ENCODE measurements around the gene FAM43B. TPM values are rescaled to one million over a fixed set of nuclear protein-coding genes. Genes with fewer than 3 reads are reported as not detected.

FAM43B gene
- total and polyA plus RNA-seq, 2 donors (not counting 1 experiment from before 2014, with no cell fraction given) = not detected

DNA sequence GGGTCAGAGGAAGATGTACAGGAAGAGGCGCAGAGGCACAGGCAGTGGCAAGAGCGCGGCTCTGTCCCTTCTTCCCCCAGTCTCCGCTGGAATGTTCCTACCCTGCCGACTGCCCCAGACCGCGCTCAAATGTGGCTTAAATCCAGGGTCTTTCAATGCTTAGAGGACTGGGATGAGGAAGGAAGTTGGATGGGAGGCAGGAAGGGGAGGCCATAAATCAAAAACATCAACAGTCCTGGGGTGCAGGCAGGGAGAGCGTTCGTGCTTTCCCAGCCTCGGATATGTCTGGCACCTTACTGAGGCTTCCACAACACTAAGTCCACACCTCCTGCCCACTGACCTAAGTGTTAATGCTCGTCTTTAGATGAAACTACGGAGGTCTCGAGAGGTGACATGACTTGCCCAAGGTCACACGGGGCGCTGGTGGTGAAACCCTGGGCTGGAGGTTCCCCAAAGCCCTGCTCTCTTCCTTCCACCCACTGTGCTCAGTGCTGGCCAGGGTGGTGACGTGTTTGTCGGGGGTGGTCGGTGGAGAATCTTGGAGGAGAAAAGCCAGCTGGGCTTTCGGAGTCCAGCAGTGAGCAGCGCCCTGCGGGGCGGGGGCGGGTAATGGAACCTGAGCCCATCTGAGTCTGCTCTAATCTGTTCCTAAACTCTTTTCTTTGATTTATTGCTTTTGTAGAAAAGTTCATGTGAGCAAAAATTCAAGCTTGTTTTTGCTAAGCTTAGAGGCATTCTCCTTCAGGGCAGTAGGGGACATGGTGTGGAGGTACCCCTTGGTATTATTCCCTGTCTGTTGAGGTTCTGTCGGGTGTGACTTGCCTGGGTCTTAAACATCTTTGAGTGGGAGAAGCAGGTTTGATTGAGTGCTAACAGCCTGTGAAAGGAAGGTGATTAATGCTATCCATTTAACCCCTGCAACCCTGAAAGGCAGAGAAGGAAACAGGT is 37.2 kb downstream of the FAM43B start:
- 20% methylated on average over 15 of the region's 24 CpGs for WGBS (ENCODE audit: insufficient coverage)
- H3K9me3 ChIP-seq (ENCODE audit: control extremely low read depth in 1 of 3, control insufficient read depth in 2 of 3, insufficient read depth in 1 of 3, low read length in 2 of 3) = peaks cover 0 to 10% (median 0%) of the 10 kb centered on the region in 3 donors
- H3K9ac ChIP-seq (ENCODE audit: low read length) = no peak overlapping the region
- peak overlapping the region in 1 of 5 experiments; percentile 65 for H3K4me3 ChIP-seq (ENCODE audit: control extremely low read depth in 1 of 5, extremely low read depth in 1 of 5, insufficient read depth in 1 of 5, low read depth in 2 of 5, low read length in 4 of 5)
- H3K4me3 Mint-ChIP-seq = no peak overlapping the region
- no peaks in the 10 kb centered on the region for H3K79me2 ChIP-seq (ENCODE audit: control insufficient read depth, insufficient read depth, low read length)
- intact Hi-C loops (cut with micrococcal nuclease) = no loop called here
- H3K4me1 Mint-ChIP-seq = no peaks in the 10 kb centered on the region
- no peak overlapping the region for H3K4me2 ChIP-seq (replicated peaks; ENCODE audit: low read depth, low read length, poor library complexity, severe bottlenecking)
- no peaks in the 10 kb centered on the region for H3K36me3 ChIP-seq (replicated peaks in 1 of 2; ENCODE audit: control extremely low read depth in 1 of 2, control insufficient read depth in 1 of 2, extremely low read depth in 1 of 2, insufficient read depth in 2 of 2, low read length in 1 of 2)
- H4K20me1 ChIP-seq (ENCODE audit: control insufficient read depth, insufficient read depth, low read length, poor library complexity, severe bottlenecking) = no peaks in the 10 kb centered on the region
- DNase-seq = no peak
- POLR2A ChIA-PET = no interaction called here
- H2AFZ ChIP-seq (ENCODE audit: insufficient read depth, low read depth, low read length, poor library complexity, severe bottlenecking) = no peak overlapping the region
- ATAC-seq (ENCODE audit: low read depth) = no peak
- CTCF ChIA-PET = no interaction called here
- H3K27ac Mint-ChIP-seq = no peak overlapping the region
- no peak overlapping the region for H3K27ac ChIP-seq (ENCODE audit: low read length in 2 of 2)
- no peaks in the 10 kb centered on the region for H3K4me1 ChIP-seq (ENCODE audit: control insufficient read depth in 2 of 2, insufficient read depth in 2 of 2, low read length in 2 of 2)
- H3K27me3 Mint-ChIP-seq = peaks cover 64% of the 10 kb centered on the region
- no peak for TF ChIP-seq EZH2 (IDR thresholded peaks at IDR 0.05; ENCODE audit: borderline replicate concordance, insufficient read depth, low read depth, low read length, poor library complexity, severe bottlenecking)
- TF ChIP-seq, protein P1, sequence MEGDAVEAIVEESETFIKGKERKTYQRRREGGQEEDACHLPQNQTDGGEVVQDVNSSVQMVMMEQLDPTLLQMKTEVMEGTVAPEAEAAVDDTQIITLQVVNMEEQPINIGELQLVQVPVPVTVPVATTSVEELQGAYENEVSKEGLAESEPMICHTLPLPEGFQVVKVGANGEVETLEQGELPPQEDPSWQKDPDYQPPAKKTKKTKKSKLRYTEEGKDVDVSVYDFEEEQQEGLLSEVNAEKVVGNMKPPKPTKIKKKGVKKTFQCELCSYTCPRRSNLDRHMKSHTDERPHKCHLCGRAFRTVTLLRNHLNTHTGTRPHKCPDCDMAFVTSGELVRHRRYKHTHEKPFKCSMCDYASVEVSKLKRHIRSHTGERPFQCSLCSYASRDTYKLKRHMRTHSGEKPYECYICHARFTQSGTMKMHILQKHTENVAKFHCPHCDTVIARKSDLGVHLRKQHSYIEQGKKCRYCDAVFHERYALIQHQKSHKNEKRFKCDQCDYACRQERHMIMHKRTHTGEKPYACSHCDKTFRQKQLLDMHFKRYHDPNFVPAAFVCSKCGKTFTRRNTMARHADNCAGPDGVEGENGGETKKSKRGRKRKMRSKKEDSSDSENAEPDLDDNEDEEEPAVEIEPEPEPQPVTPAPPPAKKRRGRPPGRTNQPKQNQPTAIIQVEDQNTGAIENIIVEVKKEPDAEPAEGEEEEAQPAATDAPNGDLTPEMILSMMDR (IDR thresholded peaks at IDR 0.05) = no peak
- H3K27me3 ChIP-seq (replicated peaks in 1 of 4; ENCODE audit: control extremely low read depth in 1 of 4, control insufficient read depth in 3 of 4, insufficient read depth in 4 of 4, low read length in 3 of 4) = peaks cover 0 to 40% (median 13%) of the 10 kb centered on the region in 4 experiments
- peaks cover 2% of the 10 kb centered on the region for H3K9me3 Mint-ChIP-seq (ENCODE audit: insufficient read depth)

DNA sequence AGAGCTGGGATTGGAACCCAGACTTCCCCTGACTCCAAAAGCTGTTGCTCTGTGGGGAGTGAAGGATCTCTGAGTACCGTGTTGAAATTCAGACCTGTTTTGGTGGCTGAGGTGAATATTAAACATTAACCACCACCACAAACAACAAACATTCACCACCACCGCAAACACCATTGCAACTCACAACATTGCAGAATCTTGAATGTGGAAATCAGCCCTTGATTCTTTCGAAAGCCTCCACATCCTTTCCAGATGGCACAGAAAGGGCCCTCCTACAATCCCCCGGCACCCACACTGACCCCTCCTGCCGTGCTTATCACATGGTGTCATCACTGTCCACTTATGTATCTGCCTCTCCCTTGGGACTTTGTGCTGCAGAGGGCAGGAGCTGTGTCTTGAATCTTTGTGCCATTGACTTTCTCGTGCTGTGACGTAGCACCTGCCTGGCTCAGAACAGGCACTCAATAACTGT is 38.0 kb downstream of the FAM43B start:
- peaks cover 0 to 10% (median 0%) of the 10 kb centered on the region in 3 donors for H3K9me3 ChIP-seq (ENCODE audit: control extremely low read depth in 1 of 3, control insufficient read depth in 2 of 3, insufficient read depth in 1 of 3, low read length in 2 of 3)
- no peak for DNase-seq
- no peaks in the 10 kb centered on the region for H3K36me3 ChIP-seq (replicated peaks in 1 of 2; ENCODE audit: control extremely low read depth in 1 of 2, control insufficient read depth in 1 of 2, extremely low read depth in 1 of 2, insufficient read depth in 2 of 2, low read length in 1 of 2)
- peak overlapping the region in 1 of 5 experiments; percentile 65 for H3K4me3 ChIP-seq (ENCODE audit: control extremely low read depth in 1 of 5, extremely low read depth in 1 of 5, insufficient read depth in 1 of 5, low read depth in 2 of 5, low read length in 4 of 5)
- H3K79me2 ChIP-seq (ENCODE audit: control insufficient read depth, insufficient read depth, low read length) = no peaks in the 10 kb centered on the region
- no peak for ATAC-seq (ENCODE audit: low read depth)
- no peak overlapping the region for H3K4me2 ChIP-seq (replicated peaks; ENCODE audit: low read depth, low read length, poor library complexity, severe bottlenecking)
- TF ChIP-seq, protein P1 (IDR thresholded peaks at IDR 0.05) = no peak
- TF ChIP-seq EZH2 (IDR thresholded peaks at IDR 0.05; ENCODE audit: borderline replicate concordance, insufficient read depth, low read depth, low read length, poor library complexity, severe bottlenecking) = no peak
- H3K27ac ChIP-seq (ENCODE audit: low read length in 2 of 2) = no peak overlapping the region
- Mint-ChIP-seq H3K9me3 (ENCODE audit: insufficient read depth) (no peaks in the 10 kb centered on the region), H3K4me3 (no peak overlapping the region), H3K27me3 (peaks cover 62% of the 10 kb centered on the region), H3K27ac (no peak overlapping the region), H3K4me1 (no peaks in the 10 kb centered on the region)
- no peak overlapping the region for H2AFZ ChIP-seq (ENCODE audit: insufficient read depth, low read depth, low read length, poor library complexity, severe bottlenecking)
- no peaks in the 10 kb centered on the region for H3K4me1 ChIP-seq (ENCODE audit: control insufficient read depth in 2 of 2, insufficient read depth in 2 of 2, low read length in 2 of 2)
- peaks cover 0 to 38% (median 12%) of the 10 kb centered on the region in 4 experiments for H3K27me3 ChIP-seq (replicated peaks in 1 of 4; ENCODE audit: control extremely low read depth in 1 of 4, control insufficient read depth in 3 of 4, insufficient read depth in 4 of 4, low read length in 3 of 4)
- CTCF ChIA-PET = no interaction called here
- no peak overlapping the region for H3K9ac ChIP-seq (ENCODE audit: low read length)
- H4K20me1 ChIP-seq (ENCODE audit: control insufficient read depth, insufficient read depth, low read length, poor library complexity, severe bottlenecking) = no peaks in the 10 kb centered on the region
- POLR2A ChIA-PET = no interaction called here
- WGBS (ENCODE audit: insufficient coverage) = 57% methylated on average over 5 of the region's 7 CpGs
- intact Hi-C loops (cut with micrococcal nuclease) = no loop called here

Data from B cell (primary cell).